Tibial artery (tissue), 4 donors: ENCODE results near the gene CAMTA1.

Source experiments
- DNase-seq, 2 donors: peaks; one replicate each; pipeline ENCODE4 v3.0.0-alpha.2; 2019
- H3K27ac ChIP-seq, 2 donors: fragments of 200-600 bp; sonication (generic) in 1 of 2; 1 replicate in 1 of 2; 2 replicates in 1 of 2; pipeline ENCODE4 v1.5.1; 2018 to 2019; ENCODE audit warnings: mild to moderate bottlenecking in 1 of 2
- H3K27me3 ChIP-seq, 2 donors: fragments of 200-600 bp; sonication (generic) in 1 of 2; one replicate each; pipeline versions ENCODE4 v1.5.1 to v1.6.0; 2016 to 2019
- H3K36me3 ChIP-seq, 3 donors: fragments of 200-600 bp; sonication (generic) in 2 of 3; one replicate each; pipeline ENCODE4 v1.5.1; 2016 to 2019; ENCODE audit warnings: mild to moderate bottlenecking in 2 of 3
- H3K4me1 ChIP-seq, 4 donors: fragments of 200-600 bp; sonication (generic) in 2 of 4; 1 replicate in 3 of 4; 2 replicates in 1 of 4; pipeline ENCODE4 v1.5.1; 2016 to 2019
- H3K4me3 ChIP-seq, 2 donors: fragments of 200-600 bp; sonication (generic) in 1 of 2; 1 replicate in 1 of 2; 2 replicates in 1 of 2; pipeline ENCODE4 v1.5.1; 2018 to 2019; ENCODE audit warnings: mild to moderate bottlenecking in 2 of 2
- H3K9me3 ChIP-seq, 3 donors: fragments of 200-600 bp; sonication (generic) in 1 of 3; one replicate each; pipeline ENCODE4 v1.5.1; 2016 to 2019
- CTCF ChIP-seq, 2 experiments: fragments of 200-600 bp in 1 of 2; fragments of 450-650 bp in 1 of 2; IDR thresholded peaks; one replicate each; pipeline ENCODE4 v1.5.1; 2017 to 2019; ENCODE audit warnings: antibody characterized with exemption in 2 of 2, mild to moderate bottlenecking in 1 of 2, moderate library complexity in 1 of 2
- intact Hi-C: fragments of 100-400 bp; cut with DNase I; formaldehyde crosslinking; loops from one replicate; pipeline ENCODE4 v1.15.0; 2023; ENCODE audit warnings: low total_unique reads

Gene CAMTA1

GRCh38 chr1:7629465-7630195, 844.4 kb downstream of the CAMTA1 start:
- no peak overlapping the region for H3K27ac ChIP-seq
- H3K9me3 ChIP-seq = no peaks in the 10 kb centered on the region
- peaks cover 0 to 52% of the 10 kb centered on the region in 2 donors for H3K27me3 ChIP-seq
- TF ChIP-seq CTCF (IDR thresholded peaks at IDR 0.05) = no peak
- intact Hi-C loops = no loop called here
- no peaks in the 10 kb centered on the region for H3K4me1 ChIP-seq
- no peak overlapping the region for H3K4me3 ChIP-seq
- H3K36me3 ChIP-seq = no peaks in the 10 kb centered on the region
- no peak for DNase-seq

GRCh38 chr1:7630378-7630777, 845.1 kb downstream of the CAMTA1 start:
- DNase-seq = no peak
- Histone ChIP-seq H3K27ac (no peak overlapping the region), H3K9me3 (no peaks in the 10 kb centered on the region), H3K4me3 (no peak overlapping the region), H3K27me3 (peaks cover 0 to 52% of the 10 kb centered on the region in 2 donors), H3K4me1 (no peaks in the 10 kb centered on the region), H3K36me3 (no peaks in the 10 kb centered on the region)
- no peak for TF ChIP-seq CTCF (IDR thresholded peaks at IDR 0.05)
- intact Hi-C loops = no loop called here

- Histone ChIP-seq H3K4me3 (no peak overlapping the region), H3K27ac (no peak overlapping the region), H3K36me3 (no peaks in the 10 kb centered on the region), H3K9me3 (no peaks in the 10 kb centered on the region), H3K27me3 (peaks cover 0 to 48% of the 10 kb centered on the region in 2 donors), H3K4me1 (no peaks in the 10 kb centered on the region)
- intact Hi-C loops = no loop called here
- no peak for TF ChIP-seq CTCF (IDR thresholded peaks at IDR 0.05)
- DNase-seq = no peak
Measured at GRCh38 chr1:7632176-7632575, 846.9 kb downstream of the CAMTA1 start.

GRCh38 chr1:7632681-7633080, 847.4 kb downstream of the CAMTA1 start:
- Histone ChIP-seq H3K36me3 (no peaks in the 10 kb centered on the region), H3K9me3 (no peaks in the 10 kb centered on the region), H3K4me1 (no peaks in the 10 kb centered on the region), H3K27ac (no peak overlapping the region), H3K4me3 (no peak overlapping the region), H3K27me3 (peaks cover 0 to 45% of the 10 kb centered on the region in 2 donors)
- DNase-seq = no peak
- no peak for TF ChIP-seq CTCF (IDR thresholded peaks at IDR 0.05)
- intact Hi-C loops = no loop called here

GRCh38 chr1:7633506-7634245, 848.4 kb downstream of the CAMTA1 start:
- intact Hi-C loops = no loop called here
- Histone ChIP-seq H3K4me1 (no peaks in the 10 kb centered on the region), H3K4me3 (no peak overlapping the region), H3K27me3 (peaks cover 0 to 48% of the 10 kb centered on the region in 2 donors), H3K36me3 (no peaks in the 10 kb centered on the region), H3K9me3 (no peaks in the 10 kb centered on the region), H3K27ac (no peak overlapping the region)
- TF ChIP-seq CTCF (IDR thresholded peaks at IDR 0.05) = no peak
- no peak for DNase-seq
